ENCODE results near the gene FBRSL1.
A peak's percentile ranks its signal among the peaks of the same experiment; 100 is the strongest.

FBRSL1 gene

DNA sequence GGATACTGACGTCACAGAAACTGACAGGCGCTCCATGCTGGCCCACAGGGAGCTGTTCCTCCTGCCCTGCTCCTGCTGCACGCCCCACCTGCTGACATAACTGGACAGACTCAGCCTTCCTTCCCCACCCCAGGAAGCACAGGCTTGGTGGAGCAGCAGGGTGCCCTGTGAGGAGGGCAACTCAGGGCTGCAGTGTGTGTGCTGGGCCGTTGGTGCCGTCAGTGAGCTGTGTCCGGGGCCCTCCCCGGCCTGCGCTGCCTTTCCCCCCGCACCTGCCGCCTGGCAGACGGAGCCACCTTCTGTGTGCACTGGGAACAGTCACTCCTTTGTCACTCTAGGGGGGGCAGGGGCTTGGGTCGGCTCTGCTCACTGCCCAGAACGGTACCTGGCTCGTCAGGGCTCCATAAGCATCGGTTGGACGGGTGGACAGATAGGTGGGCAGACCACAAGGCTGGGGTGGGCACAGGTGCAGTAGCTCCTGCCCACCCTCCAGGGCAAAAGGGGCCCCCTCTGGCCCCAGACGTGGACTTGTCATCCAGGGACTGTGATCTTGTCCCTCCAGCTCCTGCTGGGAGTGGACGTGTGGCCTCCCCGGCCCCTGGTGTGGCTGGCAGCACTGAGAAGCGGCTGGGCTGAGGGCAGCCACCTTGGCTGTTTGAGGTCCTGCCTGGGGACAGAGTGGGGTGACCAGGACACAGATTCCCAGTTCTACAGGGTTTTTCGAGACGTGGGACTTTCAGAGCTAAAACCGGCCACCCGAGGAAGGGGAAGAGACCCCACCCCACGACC is 32.8 kb downstream of the FBRSL1 start:
- TF ChIP-seq POLR2AphosphoS5 (IDR thresholded peaks at IDR 0.05; ENCODE audit: low read depth) (no peak), SPI1 (IDR thresholded peaks at IDR 0.05; ENCODE audit: borderline replicate concordance, low read depth) (no peak), GABPA (IDR thresholded peaks at IDR 0.05; ENCODE audit: low read depth) (no peak)
- TF ChIP-seq, protein P1, sequence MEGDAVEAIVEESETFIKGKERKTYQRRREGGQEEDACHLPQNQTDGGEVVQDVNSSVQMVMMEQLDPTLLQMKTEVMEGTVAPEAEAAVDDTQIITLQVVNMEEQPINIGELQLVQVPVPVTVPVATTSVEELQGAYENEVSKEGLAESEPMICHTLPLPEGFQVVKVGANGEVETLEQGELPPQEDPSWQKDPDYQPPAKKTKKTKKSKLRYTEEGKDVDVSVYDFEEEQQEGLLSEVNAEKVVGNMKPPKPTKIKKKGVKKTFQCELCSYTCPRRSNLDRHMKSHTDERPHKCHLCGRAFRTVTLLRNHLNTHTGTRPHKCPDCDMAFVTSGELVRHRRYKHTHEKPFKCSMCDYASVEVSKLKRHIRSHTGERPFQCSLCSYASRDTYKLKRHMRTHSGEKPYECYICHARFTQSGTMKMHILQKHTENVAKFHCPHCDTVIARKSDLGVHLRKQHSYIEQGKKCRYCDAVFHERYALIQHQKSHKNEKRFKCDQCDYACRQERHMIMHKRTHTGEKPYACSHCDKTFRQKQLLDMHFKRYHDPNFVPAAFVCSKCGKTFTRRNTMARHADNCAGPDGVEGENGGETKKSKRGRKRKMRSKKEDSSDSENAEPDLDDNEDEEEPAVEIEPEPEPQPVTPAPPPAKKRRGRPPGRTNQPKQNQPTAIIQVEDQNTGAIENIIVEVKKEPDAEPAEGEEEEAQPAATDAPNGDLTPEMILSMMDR (IDR thresholded peaks at IDR 0.05; ENCODE audit: insufficient read depth, low read length), result no peak
- TF ChIP-seq, protein P2, sequence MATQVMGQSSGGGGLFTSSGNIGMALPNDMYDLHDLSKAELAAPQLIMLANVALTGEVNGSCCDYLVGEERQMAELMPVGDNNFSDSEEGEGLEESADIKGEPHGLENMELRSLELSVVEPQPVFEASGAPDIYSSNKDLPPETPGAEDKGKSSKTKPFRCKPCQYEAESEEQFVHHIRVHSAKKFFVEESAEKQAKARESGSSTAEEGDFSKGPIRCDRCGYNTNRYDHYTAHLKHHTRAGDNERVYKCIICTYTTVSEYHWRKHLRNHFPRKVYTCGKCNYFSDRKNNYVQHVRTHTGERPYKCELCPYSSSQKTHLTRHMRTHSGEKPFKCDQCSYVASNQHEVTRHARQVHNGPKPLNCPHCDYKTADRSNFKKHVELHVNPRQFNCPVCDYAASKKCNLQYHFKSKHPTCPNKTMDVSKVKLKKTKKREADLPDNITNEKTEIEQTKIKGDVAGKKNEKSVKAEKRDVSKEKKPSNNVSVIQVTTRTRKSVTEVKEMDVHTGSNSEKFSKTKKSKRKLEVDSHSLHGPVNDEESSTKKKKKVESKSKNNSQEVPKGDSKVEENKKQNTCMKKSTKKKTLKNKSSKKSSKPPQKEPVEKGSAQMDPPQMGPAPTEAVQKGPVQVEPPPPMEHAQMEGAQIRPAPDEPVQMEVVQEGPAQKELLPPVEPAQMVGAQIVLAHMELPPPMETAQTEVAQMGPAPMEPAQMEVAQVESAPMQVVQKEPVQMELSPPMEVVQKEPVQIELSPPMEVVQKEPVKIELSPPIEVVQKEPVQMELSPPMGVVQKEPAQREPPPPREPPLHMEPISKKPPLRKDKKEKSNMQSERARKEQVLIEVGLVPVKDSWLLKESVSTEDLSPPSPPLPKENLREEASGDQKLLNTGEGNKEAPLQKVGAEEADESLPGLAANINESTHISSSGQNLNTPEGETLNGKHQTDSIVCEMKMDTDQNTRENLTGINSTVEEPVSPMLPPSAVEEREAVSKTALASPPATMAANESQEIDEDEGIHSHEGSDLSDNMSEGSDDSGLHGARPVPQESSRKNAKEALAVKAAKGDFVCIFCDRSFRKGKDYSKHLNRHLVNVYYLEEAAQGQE (IDR thresholded peaks at IDR 0.05; ENCODE audit: insufficient replicate concordance, low read depth), result no peak
- H3K27ac ChIP-seq (replicated peaks), result no peak overlapping the region
- DNase-seq (ENCODE audit: low read depth in 1 of 2, low spot score in 1 of 2), result no peak
- H3K4me3 ChIP-seq (replicated peaks; ENCODE audit: insufficient read depth, low read length), result no peak overlapping the region
- no peaks in the 10 kb centered on the region for H3K27me3 ChIP-seq (ENCODE audit: insufficient read depth, poor library complexity, severe bottlenecking)

DNA sequence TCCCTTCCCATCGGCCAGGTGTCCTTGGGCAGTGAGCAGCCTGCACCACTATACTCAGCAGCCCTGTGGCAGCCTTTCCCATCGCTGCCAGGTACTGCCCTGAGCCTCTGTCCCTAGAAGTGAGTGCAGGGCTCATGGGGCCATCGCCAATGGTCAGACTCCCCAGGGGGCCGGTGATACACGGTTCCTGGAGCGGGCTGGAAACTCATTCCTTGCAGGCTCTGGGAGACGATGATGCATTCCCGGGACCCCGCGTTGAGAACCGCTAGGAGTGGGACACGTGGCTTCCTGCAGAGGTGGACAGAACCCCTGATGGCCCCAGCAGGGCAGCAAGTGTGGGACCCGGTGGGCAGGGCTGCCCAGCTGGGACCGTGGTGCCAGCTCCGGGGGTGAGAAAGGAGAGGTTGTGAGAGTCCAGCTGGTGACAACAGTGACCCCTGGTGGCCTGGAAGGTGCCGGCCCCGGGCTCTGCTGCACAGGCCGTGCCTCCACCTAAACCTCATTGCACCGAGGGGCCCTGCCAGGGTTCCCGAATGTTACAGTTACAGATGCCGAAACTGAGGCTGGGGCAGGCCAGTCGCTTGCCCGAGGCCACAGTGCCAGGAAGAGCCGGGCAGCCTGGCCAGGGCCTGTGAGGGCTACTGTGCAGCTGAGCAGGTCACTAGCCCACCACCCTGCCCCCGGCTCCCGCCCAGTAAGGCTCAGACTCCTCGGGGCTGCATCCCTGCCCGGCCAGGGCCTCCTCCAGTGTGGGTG is 33.8 kb downstream of the FBRSL1 start:
- TF ChIP-seq, protein P1 (IDR thresholded peaks at IDR 0.05; ENCODE audit: insufficient read depth, low read length), result peak; percentile 70
- TF ChIP-seq POLR2AphosphoS5 (IDR thresholded peaks at IDR 0.05; ENCODE audit: low read depth) (no peak), SPI1 (IDR thresholded peaks at IDR 0.05; ENCODE audit: borderline replicate concordance, low read depth) (no peak)

DNA sequence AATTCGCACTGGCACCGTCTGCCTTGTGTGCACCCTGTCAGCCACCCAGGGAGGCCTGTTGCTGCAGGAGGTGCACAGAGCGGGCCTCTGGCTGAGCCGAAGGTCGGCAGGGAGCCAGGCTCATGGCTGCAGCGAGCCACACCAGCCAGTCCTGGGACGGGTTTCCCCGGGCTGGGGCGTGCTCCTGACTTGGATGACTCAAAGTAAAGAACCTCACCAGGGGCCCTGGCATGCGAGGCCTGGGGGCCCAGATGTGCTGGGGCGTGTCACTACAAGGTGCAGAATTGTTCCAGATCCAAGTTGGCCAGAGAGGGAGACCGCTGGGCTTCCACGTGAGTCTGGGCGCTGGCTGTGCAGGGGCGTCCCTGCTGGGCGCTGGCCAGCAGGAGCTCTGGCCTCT is 34.5 kb downstream of the FBRSL1 start:
- Histone ChIP-seq H3K27me3 (ENCODE audit: insufficient read depth, poor library complexity, severe bottlenecking) (no peaks in the 10 kb centered on the region), H3K27ac (replicated peaks) (no peak overlapping the region), H3K4me3 (replicated peaks; ENCODE audit: insufficient read depth, low read length) (no peak overlapping the region)
- TF ChIP-seq, protein P2 (IDR thresholded peaks at IDR 0.05; ENCODE audit: insufficient replicate concordance, low read depth), result no peak
- TF ChIP-seq, protein P1 (IDR thresholded peaks at IDR 0.05; ENCODE audit: insufficient read depth, low read length), result no peak
- TF ChIP-seq POLR2AphosphoS5 (IDR thresholded peaks at IDR 0.05; ENCODE audit: low read depth) (no peak), SPI1 (IDR thresholded peaks at IDR 0.05; ENCODE audit: borderline replicate concordance, low read depth) (no peak), GABPA (IDR thresholded peaks at IDR 0.05; ENCODE audit: low read depth) (no peak)
- no peak for DNase-seq (ENCODE audit: low read depth in 1 of 2, low spot score in 1 of 2)

More for the DNA sequence above, 33.8 kb downstream of the FBRSL1 start:
- no peak overlapping the region for H3K4me3 ChIP-seq (replicated peaks; ENCODE audit: insufficient read depth, low read length)
- peak in 1 of 2 experiments; percentile 67 for DNase-seq (ENCODE audit: low read depth in 1 of 2, low spot score in 1 of 2)
- H3K27ac ChIP-seq (replicated peaks), result no peak overlapping the region
- no peaks in the 10 kb centered on the region for H3K27me3 ChIP-seq (ENCODE audit: insufficient read depth, poor library complexity, severe bottlenecking)

All from HL-60 (cell line).